Left kidney (tissue), 2 donors: ENCODE results near the gene ASXL3. TPM values are rescaled to one million over a fixed set of nuclear protein-coding genes. Genes with fewer than 3 reads are reported as not detected.

Source experiments
- DNase-seq: peaks from one replicate; pipeline ENCODE4 v3.0.0-alpha.2; 2013
- polyA plus RNA-seq: library from polyadenylated mRNA; unstranded; fragments of 120-200 nt; gene quantifications from one replicate; pipeline ENCODE4 v1.2.1, GENCODE V29; 2013; ENCODE audit not compliant: insufficient read length

Gene ASXL3
- polyA plus RNA-seq, 1 donor = 7.8 TPM

DNA sequence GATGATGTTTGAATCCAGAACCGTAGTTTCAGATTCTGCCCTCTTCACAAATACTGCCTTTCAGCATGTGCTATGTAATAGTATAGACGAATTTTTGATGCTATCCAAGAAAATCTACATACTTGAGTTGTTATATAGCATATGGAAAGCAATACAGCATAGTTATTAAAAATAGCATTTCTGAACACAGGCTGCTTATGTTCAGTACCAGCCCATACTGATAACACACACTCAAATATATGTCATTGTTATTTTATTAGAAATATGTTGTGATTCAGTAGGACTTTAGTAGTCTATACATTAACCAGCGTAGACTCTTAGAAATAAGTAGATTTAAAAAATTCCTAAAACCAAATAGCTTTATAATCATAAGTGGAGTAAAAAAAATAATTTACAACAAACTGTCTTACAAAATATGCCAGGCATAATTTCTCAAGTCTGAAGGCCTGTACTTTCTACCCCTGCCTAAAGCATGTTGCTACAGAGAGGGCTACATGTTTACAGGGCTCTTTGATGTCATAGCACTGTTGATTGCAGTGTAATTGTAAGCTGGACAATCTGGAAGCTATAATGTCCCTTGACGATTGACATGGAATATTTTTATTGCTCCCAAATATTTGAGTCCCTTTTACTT is 86.3 kb downstream of the ASXL3 start:
- no peak for DNase-seq

- DNase-seq = no peak
Measured at GRCh38 chr18:33665187-33665586, 87.2 kb downstream of the ASXL3 start.

DNA sequence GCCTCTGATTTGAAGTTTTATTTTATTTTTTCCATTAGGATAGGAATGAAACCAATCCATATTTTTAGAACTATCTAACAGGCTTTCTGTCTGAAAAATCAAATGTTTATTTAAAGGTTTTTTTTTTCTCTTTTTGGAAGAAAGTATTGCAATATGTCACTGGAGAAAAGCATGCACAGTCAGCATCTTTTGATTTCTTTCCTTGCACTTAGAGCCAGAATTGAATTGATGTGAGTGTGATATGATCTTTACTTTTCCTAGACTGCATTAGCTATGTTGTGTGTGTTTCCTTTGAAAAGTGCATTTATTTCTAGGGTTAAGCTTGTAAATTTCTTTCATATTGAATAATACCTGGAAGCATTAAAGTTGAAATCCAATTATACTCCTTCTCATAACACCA is 87.6 kb downstream of the ASXL3 start:
- no peak for DNase-seq

DNA sequence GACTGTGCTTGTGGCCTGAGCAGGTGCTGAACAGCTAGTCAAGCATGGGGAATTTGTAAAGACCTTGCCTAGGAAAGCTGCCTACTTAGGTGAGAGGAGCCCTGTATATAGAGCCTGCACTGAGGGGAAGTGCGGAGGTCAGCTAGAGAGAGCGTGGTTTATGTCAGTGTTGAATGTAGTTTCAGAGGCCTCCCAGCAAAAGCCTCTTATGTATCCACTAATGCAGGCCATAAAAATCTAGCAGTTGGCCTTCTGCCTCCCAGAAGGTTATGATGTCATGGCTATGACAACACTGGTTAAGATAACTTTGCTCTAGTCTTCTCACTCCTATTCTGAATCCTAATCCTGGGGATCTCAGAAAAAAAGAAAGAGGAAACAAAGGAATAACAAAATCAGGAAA is 88.9 kb downstream of the ASXL3 start:
- DNase-seq = no peak

- no peak for DNase-seq
Measured at GRCh38 chr18:33669589-33669988, 91.6 kb downstream of the ASXL3 start.

DNA sequence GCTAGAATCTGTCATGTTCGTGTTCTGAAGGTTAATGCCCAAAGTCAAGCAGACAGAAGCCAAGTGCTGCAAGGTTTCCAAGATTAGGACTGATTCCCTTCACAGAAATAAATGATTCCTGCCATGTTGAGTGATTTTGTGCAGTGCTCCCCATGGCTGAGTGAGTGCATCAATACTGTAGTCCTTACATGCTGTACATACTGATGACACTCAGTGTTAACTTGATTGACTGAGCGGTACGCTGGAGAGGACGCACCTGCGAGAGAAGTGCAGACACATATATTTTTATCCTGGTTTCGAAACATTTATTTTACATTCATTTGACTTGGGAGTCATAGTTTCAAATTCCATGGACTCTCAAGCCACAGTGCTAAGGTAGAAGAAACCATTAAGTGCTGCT is 92.0 kb downstream of the ASXL3 start:
- no peak for DNase-seq

DNA sequence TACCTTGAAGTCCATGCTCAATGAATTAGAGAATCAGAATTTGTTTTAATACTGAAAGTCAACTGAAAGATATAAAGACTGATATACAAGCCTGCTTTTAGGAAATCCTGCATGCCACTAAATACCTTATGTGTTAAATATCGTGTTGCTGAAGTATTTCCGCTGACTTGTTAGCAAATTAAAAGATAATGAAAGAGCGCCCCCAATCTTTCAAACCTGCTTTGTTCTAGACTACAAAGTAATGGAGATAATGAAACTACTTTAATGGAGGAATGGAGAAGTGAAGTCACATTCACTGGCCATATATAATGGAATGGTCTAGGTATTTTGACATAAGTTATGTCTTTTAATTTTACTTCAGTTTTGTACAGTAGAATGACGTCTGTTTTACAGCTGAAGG is 95.7 kb downstream of the ASXL3 start:
- DNase-seq = no peak

DNA sequence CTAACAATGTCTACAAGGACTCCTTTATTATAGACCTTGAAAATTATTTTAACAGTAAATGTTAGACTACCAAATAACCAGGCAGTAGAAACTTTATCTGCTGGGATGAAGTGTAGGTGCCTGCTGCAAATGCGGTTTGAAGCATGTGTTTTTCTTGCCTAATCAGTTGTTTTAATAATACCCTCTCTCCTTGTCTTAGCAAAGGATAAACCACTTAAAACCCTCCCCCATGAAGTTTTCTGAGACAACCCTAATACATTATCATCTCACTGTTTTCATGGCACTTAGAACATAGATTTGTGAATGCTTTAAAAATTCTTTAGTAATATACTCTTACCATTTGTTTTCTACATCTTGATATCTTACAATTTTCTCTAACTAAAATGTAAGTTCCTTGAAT is 98.6 kb downstream of the ASXL3 start:
- DNase-seq = no peak

DNA sequence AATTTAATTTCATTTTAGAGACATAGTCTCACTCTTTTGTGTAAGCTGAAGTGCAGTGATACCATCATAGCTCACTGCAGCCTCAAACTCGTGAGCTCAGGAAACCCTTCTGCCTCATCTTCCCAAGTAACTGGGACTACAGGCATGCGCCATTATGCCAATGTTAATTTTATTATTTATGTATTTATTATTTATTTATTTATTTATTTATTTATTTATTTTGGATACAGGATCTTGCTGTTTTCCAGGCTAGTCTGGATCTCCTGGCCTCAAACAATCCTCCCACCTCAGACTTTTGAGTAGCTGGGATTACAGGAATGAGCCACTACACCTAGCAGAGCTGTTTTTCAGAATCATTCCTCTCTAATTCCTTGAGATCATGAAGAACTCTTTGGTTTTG is 99.9 kb downstream of the ASXL3 start:
- no peak for DNase-seq

- DNase-seq = no peak
Measured at GRCh38 chr18:33682436-33682835, 104.4 kb downstream of the ASXL3 start.

DNA sequence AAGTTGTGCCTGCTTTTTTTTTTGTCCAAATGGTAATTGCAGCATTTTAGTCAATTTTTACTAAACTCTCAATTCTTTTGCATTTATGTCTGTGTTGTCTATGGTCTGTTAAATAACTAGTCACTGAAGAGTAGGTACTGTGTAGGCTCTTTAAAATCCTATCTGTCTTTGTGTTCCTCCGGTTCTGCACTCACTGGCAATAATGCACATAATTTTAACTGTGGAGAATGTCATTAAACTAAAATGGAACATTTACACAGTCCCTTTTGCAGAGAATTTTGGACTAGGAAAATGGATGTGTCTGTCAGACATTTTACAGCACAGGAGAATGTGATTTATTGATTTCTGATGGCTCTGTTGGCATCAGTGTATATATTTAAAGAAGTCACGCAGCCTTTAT is 116.6 kb downstream of the ASXL3 start:
- no peak for DNase-seq

GRCh38 chr18:33696332-33697162 is 118.5 kb downstream of the ASXL3 start:
- no peak for DNase-seq

- DNase-seq = no peak
Measured at GRCh38 chr18:33697498-33697897, 119.5 kb downstream of the ASXL3 start.

DNA sequence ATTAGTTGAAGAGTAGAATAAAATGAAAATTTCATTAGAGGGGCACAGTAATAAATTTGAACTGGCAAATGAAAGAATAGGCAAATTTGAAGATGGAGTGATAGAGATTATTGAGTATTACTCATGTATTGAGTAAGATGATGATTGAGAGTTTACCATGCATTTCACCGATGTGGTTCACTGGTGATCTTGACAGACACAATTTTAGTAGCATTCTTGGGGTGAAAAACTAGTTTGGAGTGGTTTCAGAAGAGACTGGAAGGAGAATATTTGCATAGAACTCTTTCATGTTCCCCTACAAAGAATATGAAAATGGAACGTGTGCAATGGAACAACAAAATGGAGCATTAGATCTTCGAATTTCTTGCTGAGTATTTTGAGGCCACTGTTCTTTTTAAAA is 121.4 kb downstream of the ASXL3 start:
- DNase-seq = no peak

GRCh38 chr18:33700513-33700976 is 122.5 kb downstream of the ASXL3 start:
- no peak for DNase-seq

GRCh38 chr18:33702625-33703024 is 124.6 kb downstream of the ASXL3 start:
- DNase-seq = no peak

DNA sequence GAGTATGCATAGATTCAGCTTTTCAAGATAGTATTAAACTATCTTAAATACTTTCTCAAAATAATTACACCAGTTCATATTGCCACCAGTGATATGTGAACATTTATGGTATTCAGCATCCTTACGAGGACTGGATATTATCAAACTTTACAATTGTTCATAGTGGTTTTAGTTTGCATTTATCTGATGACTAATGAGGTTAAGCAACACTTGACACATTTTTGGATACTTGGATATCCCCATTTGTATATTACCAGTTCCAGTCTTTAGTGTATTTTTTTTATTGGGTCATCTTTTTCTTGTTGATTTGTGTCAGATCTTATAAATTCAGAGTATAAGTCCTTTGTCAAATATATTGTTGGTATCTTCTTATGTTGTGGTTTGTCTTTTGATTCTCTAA is 128.4 kb downstream of the ASXL3 start:
- DNase-seq = no peak

GRCh38 chr18:33708876-33709275 is 130.9 kb downstream of the ASXL3 start:
- no peak for DNase-seq

DNA sequence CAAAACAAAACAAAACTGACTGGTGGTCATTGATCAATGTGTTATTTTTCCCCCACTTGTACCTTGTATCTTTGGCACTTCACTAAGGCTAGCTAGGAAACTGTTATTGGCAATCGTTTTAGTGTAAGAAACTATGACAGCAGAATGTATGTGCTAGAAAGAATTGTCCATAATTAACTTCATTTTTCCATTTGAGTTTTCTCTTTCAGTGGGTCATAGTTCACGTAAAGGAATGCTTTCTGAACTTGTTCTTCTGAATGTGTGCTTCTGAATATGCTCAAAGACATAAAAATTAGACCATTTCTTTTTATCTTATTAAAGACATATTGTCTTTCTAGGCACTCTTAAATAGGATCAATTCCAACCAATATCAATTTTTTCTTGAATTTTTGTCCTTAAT is 132.2 kb downstream of the ASXL3 start:
- DNase-seq = no peak

DNA sequence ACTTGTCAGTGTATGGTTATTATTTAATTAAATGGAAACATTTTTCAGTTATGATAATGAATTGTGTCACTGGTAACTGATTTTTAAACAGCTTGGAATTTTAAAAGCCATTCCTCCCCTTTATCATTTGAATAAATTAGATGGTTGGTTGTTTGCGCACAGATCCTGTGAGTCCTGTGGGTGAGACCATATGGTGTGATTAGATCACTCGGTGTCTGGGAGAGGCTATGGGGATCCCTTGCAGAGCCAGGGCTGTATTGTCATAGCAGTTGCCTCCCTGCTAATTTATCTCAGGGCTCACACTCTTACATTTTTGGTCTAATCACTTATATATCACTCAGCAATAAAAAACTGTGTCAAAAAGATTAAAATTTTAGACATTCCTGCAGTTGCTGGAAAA is 133.5 kb downstream of the ASXL3 start:
- no peak for DNase-seq

DNA sequence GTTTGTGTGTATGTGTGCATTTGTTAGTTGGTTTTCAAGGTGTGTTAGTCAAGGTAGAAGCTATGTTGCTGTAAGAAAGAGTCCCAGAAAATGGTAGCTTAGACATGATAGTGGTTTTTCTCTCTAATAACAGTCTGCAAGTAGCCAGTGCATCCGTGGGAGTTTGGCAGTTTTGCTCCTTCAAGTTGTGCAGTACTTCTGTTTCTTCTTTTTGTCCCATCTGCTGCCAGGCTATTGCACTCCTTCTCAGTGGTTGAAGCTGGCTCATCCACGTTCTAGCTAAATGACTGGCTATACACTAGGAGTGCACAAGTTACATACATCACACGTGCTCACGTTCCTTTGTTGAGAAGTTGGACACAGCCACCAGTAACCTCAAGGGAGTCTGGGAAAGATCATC is 134.7 kb downstream of the ASXL3 start:
- no peak for DNase-seq

- DNase-seq = no peak
Measured at GRCh38 chr18:33716061-33716683, 138.2 kb downstream of the ASXL3 start.

DNA sequence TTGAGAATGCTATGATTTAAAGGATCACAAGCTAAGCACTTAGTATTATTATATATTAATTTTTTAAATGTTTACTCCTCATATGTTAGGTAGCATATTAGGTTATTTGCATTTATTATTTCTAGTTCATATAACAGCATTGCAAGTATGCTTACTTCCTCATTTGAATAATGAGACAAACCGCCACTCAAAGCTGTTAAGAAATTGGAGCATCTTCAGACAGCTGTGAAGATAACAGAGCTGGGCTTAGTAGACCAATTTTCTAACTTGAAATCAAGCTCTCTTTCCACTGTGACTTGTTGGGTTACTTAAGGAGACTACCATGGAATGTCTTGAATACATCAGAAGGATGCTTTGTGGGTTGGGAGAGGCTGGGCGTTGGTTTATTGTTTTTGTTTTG is 139.3 kb downstream of the ASXL3 start:
- DNase-seq = no peak
